RWPE1 (cell line): ENCODE data around the gene LIG3.
"Not testable (repeated sequence)": the region's sequence is repeated elsewhere in the genome, so short reads cannot be mapped to it uniquely, and the experiment has no call there.

Source experiments
- CTCF ChIA-PET: fragments of 350-600 bp; sonication (Branson Sonifier 250); formaldehyde crosslinking; extraction: SDS; loops from one replicate; lab custom pipeline; 2021; lab: Yijun Ruan, JAX
- POLR2A ChIA-PET: fragments of 400-600 bp; formaldehyde crosslinking; extraction: SDS; loops from one replicate; lab custom pipeline; 2020; ENCODE audit warnings: antibody characterized with exemption; ENCODE audit not compliant: low non-redundant PET; lab: Yijun Ruan, JAX
- DNase-seq: peaks from one replicate; pipeline ENCODE4 v3.0.0; 2012; ENCODE audit warnings: low spot score
- H3K27ac ChIP-seq: fragments of 450-650 bp; 2 replicates; pipeline ENCODE4 v1.5.1; 2017
- TF ChIP-seq, protein P1 (sequence below): fragments of 450-650 bp; conservative IDR thresholded peaks from 2 replicates; pipeline ENCODE4 v1.5.1; 2017; ENCODE audit warnings: low read depth, mild to moderate bottlenecking

Gene LIG3

GRCh38 chr17:34980353-34980680 is at the start of gene LIG3:
Gene LIG3 (plus strand): TSS chr17:34980512. CDS start chr17:34983006, 2,494 bp downstream.
- POLR2A ChIA-PET: interaction anchor here (1.7 kb wide), 1 partner anchor 19 kb away, joined by 5 read pairs; the partner anchor contains the start of genes CCT6B and ZNF830
- CTCF ChIA-PET: interaction anchor here (0.6 kb wide), 1 partner anchor 154 kb away, joined by 3 read pairs; no protein-coding TSS in a partner anchor
- TF ChIP-seq, protein P1, sequence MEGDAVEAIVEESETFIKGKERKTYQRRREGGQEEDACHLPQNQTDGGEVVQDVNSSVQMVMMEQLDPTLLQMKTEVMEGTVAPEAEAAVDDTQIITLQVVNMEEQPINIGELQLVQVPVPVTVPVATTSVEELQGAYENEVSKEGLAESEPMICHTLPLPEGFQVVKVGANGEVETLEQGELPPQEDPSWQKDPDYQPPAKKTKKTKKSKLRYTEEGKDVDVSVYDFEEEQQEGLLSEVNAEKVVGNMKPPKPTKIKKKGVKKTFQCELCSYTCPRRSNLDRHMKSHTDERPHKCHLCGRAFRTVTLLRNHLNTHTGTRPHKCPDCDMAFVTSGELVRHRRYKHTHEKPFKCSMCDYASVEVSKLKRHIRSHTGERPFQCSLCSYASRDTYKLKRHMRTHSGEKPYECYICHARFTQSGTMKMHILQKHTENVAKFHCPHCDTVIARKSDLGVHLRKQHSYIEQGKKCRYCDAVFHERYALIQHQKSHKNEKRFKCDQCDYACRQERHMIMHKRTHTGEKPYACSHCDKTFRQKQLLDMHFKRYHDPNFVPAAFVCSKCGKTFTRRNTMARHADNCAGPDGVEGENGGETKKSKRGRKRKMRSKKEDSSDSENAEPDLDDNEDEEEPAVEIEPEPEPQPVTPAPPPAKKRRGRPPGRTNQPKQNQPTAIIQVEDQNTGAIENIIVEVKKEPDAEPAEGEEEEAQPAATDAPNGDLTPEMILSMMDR: no peak
- peak; percentile 94 for DNase-seq
- peak within 1 kb of the TSS; percentile 93 for H3K27ac ChIP-seq

DNA sequence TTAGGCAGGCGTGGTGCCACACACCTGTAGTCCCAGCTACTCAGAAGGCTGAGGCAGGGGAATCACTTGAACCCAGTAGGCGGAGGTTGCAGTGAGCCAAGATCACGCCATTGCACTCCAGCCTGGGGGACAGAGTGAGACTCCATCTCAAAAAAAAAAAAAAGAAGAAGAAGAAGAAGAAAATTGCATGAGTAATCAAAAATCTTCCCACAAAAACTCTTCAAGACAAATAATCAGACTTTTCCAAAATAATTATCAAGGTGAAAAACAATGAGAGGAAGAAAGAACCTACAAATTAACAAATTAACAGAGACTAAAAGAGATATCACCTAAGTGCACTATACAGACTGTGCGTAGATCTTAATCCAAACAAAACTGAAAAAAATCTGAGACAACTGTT is 29.5 kb upstream of the LIG3 start:
- CTCF ChIA-PET, POLR2A ChIA-PET, DNase-seq, H3K27ac ChIP-seq: not testable (repeated sequence)

DNA sequence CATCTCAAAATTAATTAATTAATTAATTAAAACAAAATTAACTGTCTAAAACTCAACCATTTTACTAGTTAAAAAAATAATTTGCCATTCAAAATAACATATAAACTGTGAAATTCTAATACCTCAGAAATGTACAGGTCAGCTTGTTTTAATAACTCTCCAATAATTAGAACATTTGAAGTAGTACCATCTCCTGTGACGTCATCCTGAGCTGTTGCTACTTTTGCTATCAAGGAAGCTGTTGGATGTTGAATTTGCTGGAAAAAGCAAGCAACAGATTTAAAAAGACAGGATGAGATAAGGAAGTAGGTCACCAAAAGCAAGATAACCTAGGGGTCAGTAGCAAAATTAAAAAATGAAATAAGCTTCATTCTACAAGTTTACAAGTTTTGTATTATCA is 21.9 kb upstream of the LIG3 start:
- DNase-seq: no peak
- CTCF ChIA-PET: no interaction called here
- no peak overlapping the region for H3K27ac ChIP-seq
- POLR2A ChIA-PET: no interaction called here
- TF ChIP-seq, protein P1: no peak

GRCh38 chr17:34961093-34961911 is 19.0 kb upstream of the LIG3 start, which contains the start of the genes CCT6B and ZNF830:
Gene CCT6B (minus strand): TSS chr17:34961460. CDS start chr17:34961393, 67 bp downstream.
Gene ZNF830 (plus strand): TSS chr17:34961540. CDS start chr17:34961567, 27 bp downstream.
- CTCF ChIA-PET: interaction anchor here (0.7 to 0.8 kb wide), 2 partner anchors 114 to 541 kb away, joined by 4 to 7 read pairs; no protein-coding TSS in a partner anchor
- TF ChIP-seq, protein P1: no peak
- DNase-seq: peak; percentile 94
- H3K27ac ChIP-seq: peak within 1 kb of the TSS; percentile 79
- POLR2A ChIA-PET: interaction anchor here (0.7 to 1.0 kb wide), 3 partner anchors 19 to 434 kb away, joined by 3 to 5 read pairs (median 4); partner anchors contain the start of gene LIG3

- TF ChIP-seq, protein P1: no peak
- POLR2A ChIA-PET: no interaction called here
- CTCF ChIA-PET: interaction anchor here (0.7 kb wide), 1 partner anchor 336 kb away, joined by 3 read pairs; no protein-coding TSS in a partner anchor
- no peak overlapping the region for H3K27ac ChIP-seq
- DNase-seq: no peak
These were observed 6.1 kb upstream of the LIG3 start for GRCh38 chr17:34974179-34974578.

DNA sequence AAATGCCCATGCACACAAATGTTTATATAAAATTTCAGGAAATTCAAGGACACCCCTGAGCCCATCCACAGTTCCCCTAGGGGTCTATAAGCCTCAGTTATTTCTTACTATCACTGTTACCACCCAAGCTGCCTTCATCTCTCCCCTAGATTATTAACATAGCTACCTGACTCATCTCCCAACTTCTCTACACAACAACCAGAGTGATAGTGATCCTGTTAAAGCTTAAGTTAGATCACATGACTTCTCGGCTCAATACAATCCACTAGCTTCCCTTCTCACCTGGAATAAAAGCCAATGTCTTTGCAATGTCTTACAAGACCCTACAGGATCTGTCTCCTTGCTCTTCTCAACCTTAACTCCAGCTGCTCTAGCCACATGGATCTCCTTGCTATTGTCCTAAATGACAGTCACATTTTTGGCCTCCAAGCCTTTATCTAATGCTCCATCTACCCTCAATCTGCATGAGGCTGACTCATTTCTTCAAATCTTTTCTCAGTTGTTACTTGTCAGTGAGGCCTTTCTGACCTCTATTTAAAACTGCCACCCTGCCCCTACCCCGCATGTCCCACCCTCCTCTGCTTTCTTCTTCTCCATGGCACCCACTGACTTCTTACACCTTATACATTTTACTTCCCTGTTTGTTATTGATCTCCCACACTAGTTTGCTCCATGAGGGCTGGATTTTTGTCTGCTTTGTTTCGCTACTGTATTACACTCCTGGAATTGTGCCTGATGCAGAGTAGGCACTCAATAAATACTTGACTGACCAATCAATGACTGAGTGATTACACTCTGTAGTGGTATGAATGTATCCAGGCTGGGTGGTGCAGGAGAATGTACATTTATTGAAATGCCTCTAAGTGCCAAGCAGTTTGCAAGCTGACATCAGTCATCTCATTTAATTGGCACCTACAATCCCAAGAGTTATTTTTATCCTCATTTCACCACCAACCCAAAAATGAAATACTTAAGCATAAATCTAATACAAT is 5.2 kb upstream of the LIG3 start:
- POLR2A ChIA-PET: no interaction called here
- CTCF ChIA-PET: interaction anchor here (0.7 kb wide), 1 partner anchor 337 kb away, joined by 3 read pairs; no protein-coding TSS in a partner anchor
- TF ChIP-seq, protein P1: no peak
- no peak overlapping the region for H3K27ac ChIP-seq
- DNase-seq: no peak
